WTC11 (cell line): ENCODE results near the gene RPN1. TPM values are rescaled to one million over a fixed set of nuclear protein-coding genes. Genes with fewer than 3 reads are reported as not detected.
A peak's percentile ranks its signal among the peaks of the same experiment; 100 is the strongest.

ENCODE experiments used
- ATAC-seq: fragments of 200-7000 bp; cut with Tn5 transposase; 2 replicates; pipeline ENCODE4 v1.10.0; 2021; ENCODE audit warnings: mild to moderate bottlenecking, moderate library complexity
- CTCF ChIA-PET: fragments of 300-600 bp; sonication (Branson Sonifier 250); formaldehyde crosslinking; loops from one replicate; lab custom pipeline; 2021; ENCODE audit warnings: antibody characterized with exemption; lab: Charles Lee
- POLR2A ChIA-PET: fragments of 350-600 bp; sonication (Branson Sonifier 250); formaldehyde crosslinking; loops from one replicate; lab custom pipeline; 2021; ENCODE audit warnings: antibody characterized with exemption; lab: Charles Lee
- DNase-seq: peaks from one replicate; pipeline ENCODE4 v3.0.0; 2021; ENCODE audit warnings: low spot score
- H3K27ac Mint-ChIP-seq: 2 replicates; pipeline ENCODE4 v1.8.0; 2021; ENCODE audit warnings: mixed read lengths
- H3K27me3 Mint-ChIP-seq: 2 replicates; pipeline ENCODE4 v1.8.0; 2021; ENCODE audit warnings: low read depth, mild to moderate bottlenecking, moderate library complexity, mixed read lengths
- H3K36me3 Mint-ChIP-seq: 2 replicates; pipeline ENCODE4 v1.8.0; 2021; ENCODE audit warnings: mixed read lengths
- H3K4me1 Mint-ChIP-seq: 2 replicates; pipeline ENCODE4 v1.8.0; 2022; ENCODE audit warnings: mixed read lengths
- H3K4me3 Mint-ChIP-seq: 2 replicates; pipeline ENCODE4 v1.8.0; 2021; ENCODE audit warnings: mild to moderate bottlenecking, moderate library complexity, mixed read lengths
- H3K9me3 Mint-ChIP-seq: 2 replicates; pipeline ENCODE4 v1.8.0; 2021; ENCODE audit warnings: mixed read lengths
- FOXK1 ChIP-seq: sonication (generic); formaldehyde crosslinking; IDR thresholded peaks from 2 replicates; pipeline ENCODE4 v1.8.0; 2022; ENCODE audit warnings: mild to moderate bottlenecking, moderate library complexity, missing genetic modification reagents
- GABPB1 ChIP-seq: sonication (generic); formaldehyde crosslinking; IDR thresholded peaks from 2 replicates; pipeline ENCODE4 v1.8.1; 2023; ENCODE audit warnings: mild to moderate bottlenecking, missing genetic modification reagents
- GRHL2 ChIP-seq: fragments of 250-450 bp; sonication (Bioruptor Pico); IDR thresholded peaks from 2 replicates; pipeline ENCODE4 v1.8.0; 2022; ENCODE audit warnings: mild to moderate bottlenecking, moderate library complexity; ENCODE audit not compliant: insufficient replicate concordance, severe bottlenecking
- KAT7 ChIP-seq: sonication (generic); formaldehyde crosslinking; IDR thresholded peaks from 2 replicates; pipeline ENCODE4 v1.8.1; 2023; ENCODE audit warnings: missing genetic modification reagents, mild to moderate bottlenecking, borderline replicate concordance
- SMAD4 ChIP-seq: sonication (generic); formaldehyde crosslinking; IDR thresholded peaks from 2 replicates; pipeline ENCODE4 v1.8.0; 2022; ENCODE audit warnings: mild to moderate bottlenecking, missing genetic modification reagents
- SOX15 ChIP-seq: fragments of 250-450 bp; sonication (Bioruptor Pico); IDR thresholded peaks from 2 replicates; pipeline ENCODE4 v1.9.0; 2021; ENCODE audit warnings: mild to moderate bottlenecking
- ZNF121 ChIP-seq: sonication (generic); formaldehyde crosslinking; IDR thresholded peaks from 2 replicates; pipeline ENCODE4 v1.8.0; 2023; ENCODE audit warnings: missing genetic modification reagents
- ZNF423 ChIP-seq: fragments of 250-450 bp; sonication (Bioruptor Pico); IDR thresholded peaks from 2 replicates; pipeline ENCODE4 v2.1.2; 2022; ENCODE audit warnings: mild to moderate bottlenecking, moderate library complexity
- ZNF671 ChIP-seq: fragments of 250-450 bp; sonication (Bioruptor Pico); IDR thresholded peaks from 2 replicates; pipeline ENCODE4 v1.8.0; 2021; ENCODE audit warnings: mild to moderate bottlenecking
- total RNA-seq: library from RNA; stranded (reverse); gene quantifications from 3 replicates; pipeline ENCODE4 v1.2.3, GENCODE V29; 2021
- TF ChIP-seq, protein P1 (sequence below): sonication (generic); formaldehyde crosslinking; IDR thresholded peaks from 2 replicates; pipeline ENCODE4 v1.8.1; 2023; ENCODE audit warnings: mild to moderate bottlenecking, missing genetic modification reagents, moderate library complexity
- TF ChIP-seq, protein P2 (sequence below): fragments of 250-450 bp; sonication (Bioruptor Pico); IDR thresholded peaks from 2 replicates; pipeline ENCODE4 v2.1.2; 2022; ENCODE audit warnings: mild to moderate bottlenecking, moderate library complexity
- TF ChIP-seq, protein P3 (sequence below): sonication (generic); formaldehyde crosslinking; IDR thresholded peaks from 2 replicates; pipeline ENCODE4 v1.8.1; 2023; ENCODE audit warnings: mild to moderate bottlenecking, moderate library complexity, missing genetic modification reagents
- TF ChIP-seq, protein P4 (sequence below): fragments of 250-450 bp; sonication (Bioruptor Pico); IDR thresholded peaks from 2 replicates; pipeline ENCODE4 v1.9.0; 2021; ENCODE audit warnings: mild to moderate bottlenecking
- TF ChIP-seq, protein P5 (sequence below): fragments of 200-600 bp; IDR thresholded peaks from 2 replicates; pipeline ENCODE4 v1.8.0; 2022; ENCODE audit warnings: antibody characterized with exemption
- TF ChIP-seq, protein P6 (sequence below): sonication (generic); formaldehyde crosslinking; IDR thresholded peaks from 2 replicates; pipeline ENCODE4 v1.8.0; 2022; ENCODE audit warnings: mild to moderate bottlenecking, missing genetic modification reagents
- TF ChIP-seq, protein P7 (sequence below): fragments of 250-450 bp; sonication (Bioruptor Pico); IDR thresholded peaks from 2 replicates; pipeline ENCODE4 v1.9.0; 2021; ENCODE audit warnings: moderate library complexity, mild to moderate bottlenecking, inconsistent platforms, borderline replicate concordance
- TF ChIP-seq, protein P8 (sequence below): sonication (generic); formaldehyde crosslinking; IDR thresholded peaks from 2 replicates; pipeline ENCODE4 v1.8.0; 2023; ENCODE audit warnings: missing genetic modification reagents

Gene RPN1
- total RNA-seq, 1 experiment from 2014 or later, result 160 TPM

DNA sequence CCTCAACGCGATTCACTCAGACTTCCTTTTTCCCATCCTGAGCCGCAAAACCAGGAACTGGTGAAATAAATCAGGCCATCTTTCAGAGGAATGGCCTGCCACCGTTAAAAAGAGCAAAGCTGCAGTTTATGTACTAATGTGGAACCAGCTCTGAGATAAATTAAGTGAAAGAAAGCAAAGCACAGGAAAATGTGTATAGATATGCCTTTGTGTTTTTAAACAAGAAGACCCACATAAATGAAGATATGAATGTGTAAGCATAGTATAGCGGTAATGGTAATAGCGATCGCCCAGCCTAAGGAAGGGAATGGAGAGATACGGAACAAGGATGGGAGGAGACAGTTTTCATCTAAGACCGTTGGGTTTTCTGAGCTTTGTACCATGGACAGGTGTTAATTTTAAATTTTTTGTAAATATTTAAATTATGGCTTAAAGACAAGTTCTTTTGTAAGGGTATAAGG is 30.8 kb upstream of the RPN1 start:
- Mint-ChIP-seq H3K4me1 (peaks cover 12% of the 10 kb centered on the region), H3K27me3 (peaks cover 39% of the 10 kb centered on the region), H3K27ac (peak overlapping the region; percentile 99), H3K4me3 (peak overlapping the region; percentile 84), H3K36me3 (no peaks in the 10 kb centered on the region), H3K9me3 (no peaks in the 10 kb centered on the region)
- ChIA-PET CTCF (interaction anchor here (1.2 to 2.7 kb wide), 17 partner anchors 10 to 164 kb away, joined by 3 to 44 read pairs (median 12); partner anchors contain the start of gene RAB7A), POLR2A (interaction anchor here (0.6 to 1.7 kb wide), 6 partner anchors 11 to 198 kb away, joined by 3 to 11 read pairs (median 6); partner anchors contain the start of genes ACAD9, RAB7A and RPN1)
- TF ChIP-seq GABPB1 (CRISPR knock-in tag), result no peak
- TF ChIP-seq, protein P1, sequence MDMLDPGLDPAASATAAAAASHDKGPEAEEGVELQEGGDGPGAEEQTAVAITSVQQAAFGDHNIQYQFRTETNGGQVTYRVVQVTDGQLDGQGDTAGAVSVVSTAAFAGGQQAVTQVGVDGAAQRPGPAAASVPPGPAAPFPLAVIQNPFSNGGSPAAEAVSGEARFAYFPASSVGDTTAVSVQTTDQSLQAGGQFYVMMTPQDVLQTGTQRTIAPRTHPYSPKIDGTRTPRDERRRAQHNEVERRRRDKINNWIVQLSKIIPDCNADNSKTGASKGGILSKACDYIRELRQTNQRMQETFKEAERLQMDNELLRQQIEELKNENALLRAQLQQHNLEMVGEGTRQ (CRISPR knock-in tag), result no peak
- TF ChIP-seq, protein P2, sequence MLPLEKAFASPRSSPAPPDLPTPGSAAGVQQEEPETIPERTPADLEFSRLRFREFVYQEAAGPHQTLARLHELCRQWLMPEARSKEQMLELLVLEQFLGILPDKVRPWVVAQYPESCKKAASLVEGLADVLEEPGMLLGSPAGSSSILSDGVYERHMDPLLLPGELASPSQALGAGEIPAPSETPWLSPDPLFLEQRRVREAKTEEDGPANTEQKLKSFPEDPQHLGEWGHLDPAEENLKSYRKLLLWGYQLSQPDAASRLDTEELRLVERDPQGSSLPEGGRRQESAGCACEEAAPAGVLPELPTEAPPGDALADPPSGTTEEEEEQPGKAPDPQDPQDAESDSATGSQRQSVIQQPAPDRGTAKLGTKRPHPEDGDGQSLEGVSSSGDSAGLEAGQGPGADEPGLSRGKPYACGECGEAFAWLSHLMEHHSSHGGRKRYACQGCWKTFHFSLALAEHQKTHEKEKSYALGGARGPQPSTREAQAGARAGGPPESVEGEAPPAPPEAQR (CRISPR knock-in tag), result no peak
- ATAC-seq, result no peak
- no peak for DNase-seq

DNA sequence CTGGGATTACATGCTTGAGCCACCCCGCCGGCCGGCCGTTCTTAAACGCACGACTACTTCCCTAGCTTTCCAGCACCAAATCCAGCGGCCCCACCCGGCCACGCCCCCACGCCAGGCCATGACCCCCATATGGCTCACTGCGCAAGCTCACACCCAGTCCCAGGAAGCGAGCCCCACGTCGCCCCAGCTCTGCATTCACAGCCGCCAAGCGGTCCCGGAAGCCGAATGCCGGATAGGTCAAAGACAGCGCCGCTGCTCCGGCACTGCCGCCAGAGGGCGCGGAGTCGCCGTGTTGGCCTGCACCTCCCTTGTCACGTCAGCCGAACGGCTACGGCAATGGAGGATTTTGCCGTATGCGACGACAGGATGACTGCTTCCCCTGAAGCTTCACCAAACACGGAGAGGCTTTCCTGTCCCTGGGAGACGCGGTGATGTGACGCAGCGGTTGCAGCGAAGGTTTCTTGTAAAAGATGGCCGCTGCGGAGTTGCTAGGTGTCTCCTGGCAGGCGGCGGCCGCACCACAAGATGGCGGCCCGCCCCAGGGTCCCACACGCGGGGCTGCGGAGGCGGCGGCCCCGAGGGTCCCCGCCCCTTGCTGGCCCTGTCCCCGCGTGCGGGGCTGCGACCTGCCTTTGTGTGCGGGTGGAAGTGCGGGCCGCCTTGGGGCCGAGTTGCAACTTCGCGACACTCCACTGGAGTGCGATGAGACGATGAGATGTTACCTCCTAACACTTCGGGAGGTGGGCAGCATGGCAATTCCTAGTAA is 30.2 kb upstream of the RPN1 start:
- H3K36me3 Mint-ChIP-seq, result no peaks in the 10 kb centered on the region
- no peaks in the 10 kb centered on the region for H3K9me3 Mint-ChIP-seq
- H3K4me3 Mint-ChIP-seq, result peak overlapping the region; percentile 84
- ATAC-seq, result peak; percentile 98
- peak overlapping the region; percentile 99 for H3K27ac Mint-ChIP-seq
- peak; percentile 100 for DNase-seq
- CTCF ChIA-PET, result interaction anchor here (0.6 to 2.7 kb wide), 55 partner anchors 10 to 436 kb away, joined by 3 to 44 read pairs (median 5); partner anchors contain the start of genes CFAP92, RAB7A and RPN1
- H3K4me1 Mint-ChIP-seq, result peaks cover 16% of the 10 kb centered on the region
- peaks cover 46% of the 10 kb centered on the region for H3K27me3 Mint-ChIP-seq
- POLR2A ChIA-PET, result interaction anchor here (0.6 to 1.7 kb wide), 13 partner anchors 12 to 198 kb away, joined by 3 to 11 read pairs (median 5); partner anchors contain the start of genes ACAD9, RAB7A and RPN1
- TF ChIP-seq ZNF671 (CRISPR knock-in tag) (0 out of 2 replicates have a peak, but pooled peaks have one; percentile 19), GRHL2 (CRISPR knock-in tag) (no peak), ZNF423 (CRISPR knock-in tag) (no peak), FOXK1 (peak; percentile 54; the same call in 1 of the 2 replicates), SOX15 (CRISPR knock-in tag) (no peak), ZNF121 (no peak), SMAD4 (CRISPR knock-in tag) (no peak), KAT7 (CRISPR knock-in tag) (0 out of 2 replicates have a peak, but pooled peaks have one; percentile 14)
- TF ChIP-seq, protein P3, sequence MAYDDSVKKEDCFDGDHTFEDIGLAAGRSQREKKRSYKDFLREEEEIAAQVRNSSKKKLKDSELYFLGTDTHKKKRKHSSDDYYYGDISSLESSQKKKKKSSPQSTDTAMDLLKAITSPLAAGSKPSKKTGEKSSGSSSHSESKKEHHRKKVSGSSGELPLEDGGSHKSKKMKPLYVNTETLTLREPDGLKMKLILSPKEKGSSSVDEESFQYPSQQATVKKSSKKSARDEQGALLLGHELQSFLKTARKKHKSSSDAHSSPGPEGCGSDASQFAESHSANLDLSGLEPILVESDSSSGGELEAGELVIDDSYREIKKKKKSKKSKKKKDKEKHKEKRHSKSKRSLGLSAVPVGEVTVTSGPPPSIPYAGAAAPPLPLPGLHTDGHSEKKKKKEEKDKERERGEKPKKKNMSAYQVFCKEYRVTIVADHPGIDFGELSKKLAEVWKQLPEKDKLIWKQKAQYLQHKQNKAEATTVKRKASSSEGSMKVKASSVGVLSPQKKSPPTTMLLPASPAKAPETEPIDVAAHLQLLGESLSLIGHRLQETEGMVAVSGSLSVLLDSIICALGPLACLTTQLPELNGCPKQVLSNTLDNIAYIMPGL (CRISPR knock-in tag), result peak; percentile 99
- TF ChIP-seq, protein P4, sequence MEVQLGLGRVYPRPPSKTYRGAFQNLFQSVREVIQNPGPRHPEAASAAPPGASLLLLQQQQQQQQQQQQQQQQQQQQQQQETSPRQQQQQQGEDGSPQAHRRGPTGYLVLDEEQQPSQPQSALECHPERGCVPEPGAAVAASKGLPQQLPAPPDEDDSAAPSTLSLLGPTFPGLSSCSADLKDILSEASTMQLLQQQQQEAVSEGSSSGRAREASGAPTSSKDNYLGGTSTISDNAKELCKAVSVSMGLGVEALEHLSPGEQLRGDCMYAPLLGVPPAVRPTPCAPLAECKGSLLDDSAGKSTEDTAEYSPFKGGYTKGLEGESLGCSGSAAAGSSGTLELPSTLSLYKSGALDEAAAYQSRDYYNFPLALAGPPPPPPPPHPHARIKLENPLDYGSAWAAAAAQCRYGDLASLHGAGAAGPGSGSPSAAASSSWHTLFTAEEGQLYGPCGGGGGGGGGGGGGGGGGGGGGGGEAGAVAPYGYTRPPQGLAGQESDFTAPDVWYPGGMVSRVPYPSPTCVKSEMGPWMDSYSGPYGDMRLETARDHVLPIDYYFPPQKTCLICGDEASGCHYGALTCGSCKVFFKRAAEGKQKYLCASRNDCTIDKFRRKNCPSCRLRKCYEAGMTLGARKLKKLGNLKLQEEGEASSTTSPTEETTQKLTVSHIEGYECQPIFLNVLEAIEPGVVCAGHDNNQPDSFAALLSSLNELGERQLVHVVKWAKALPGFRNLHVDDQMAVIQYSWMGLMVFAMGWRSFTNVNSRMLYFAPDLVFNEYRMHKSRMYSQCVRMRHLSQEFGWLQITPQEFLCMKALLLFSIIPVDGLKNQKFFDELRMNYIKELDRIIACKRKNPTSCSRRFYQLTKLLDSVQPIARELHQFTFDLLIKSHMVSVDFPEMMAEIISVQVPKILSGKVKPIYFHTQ (CRISPR knock-in tag), result no peak
- TF ChIP-seq, protein P5, sequence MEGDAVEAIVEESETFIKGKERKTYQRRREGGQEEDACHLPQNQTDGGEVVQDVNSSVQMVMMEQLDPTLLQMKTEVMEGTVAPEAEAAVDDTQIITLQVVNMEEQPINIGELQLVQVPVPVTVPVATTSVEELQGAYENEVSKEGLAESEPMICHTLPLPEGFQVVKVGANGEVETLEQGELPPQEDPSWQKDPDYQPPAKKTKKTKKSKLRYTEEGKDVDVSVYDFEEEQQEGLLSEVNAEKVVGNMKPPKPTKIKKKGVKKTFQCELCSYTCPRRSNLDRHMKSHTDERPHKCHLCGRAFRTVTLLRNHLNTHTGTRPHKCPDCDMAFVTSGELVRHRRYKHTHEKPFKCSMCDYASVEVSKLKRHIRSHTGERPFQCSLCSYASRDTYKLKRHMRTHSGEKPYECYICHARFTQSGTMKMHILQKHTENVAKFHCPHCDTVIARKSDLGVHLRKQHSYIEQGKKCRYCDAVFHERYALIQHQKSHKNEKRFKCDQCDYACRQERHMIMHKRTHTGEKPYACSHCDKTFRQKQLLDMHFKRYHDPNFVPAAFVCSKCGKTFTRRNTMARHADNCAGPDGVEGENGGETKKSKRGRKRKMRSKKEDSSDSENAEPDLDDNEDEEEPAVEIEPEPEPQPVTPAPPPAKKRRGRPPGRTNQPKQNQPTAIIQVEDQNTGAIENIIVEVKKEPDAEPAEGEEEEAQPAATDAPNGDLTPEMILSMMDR, result peak; percentile 83
- TF ChIP-seq, protein P6, sequence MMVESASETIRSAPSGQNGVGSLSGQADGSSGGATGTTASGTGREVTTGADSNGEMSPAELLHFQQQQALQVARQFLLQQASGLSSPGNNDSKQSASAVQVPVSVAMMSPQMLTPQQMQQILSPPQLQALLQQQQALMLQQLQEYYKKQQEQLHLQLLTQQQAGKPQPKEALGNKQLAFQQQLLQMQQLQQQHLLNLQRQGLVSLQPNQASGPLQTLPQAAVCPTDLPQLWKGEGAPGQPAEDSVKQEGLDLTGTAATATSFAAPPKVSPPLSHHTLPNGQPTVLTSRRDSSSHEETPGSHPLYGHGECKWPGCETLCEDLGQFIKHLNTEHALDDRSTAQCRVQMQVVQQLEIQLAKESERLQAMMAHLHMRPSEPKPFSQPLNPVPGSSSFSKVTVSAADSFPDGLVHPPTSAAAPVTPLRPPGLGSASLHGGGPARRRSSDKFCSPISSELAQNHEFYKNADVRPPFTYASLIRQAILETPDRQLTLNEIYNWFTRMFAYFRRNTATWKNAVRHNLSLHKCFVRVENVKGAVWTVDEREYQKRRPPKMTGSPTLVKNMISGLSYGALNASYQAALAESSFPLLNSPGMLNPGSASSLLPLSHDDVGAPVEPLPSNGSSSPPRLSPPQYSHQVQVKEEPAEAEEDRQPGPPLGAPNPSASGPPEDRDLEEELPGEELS (CRISPR knock-in tag), result peak; percentile 65; the same call in 1 of the 2 replicates
- TF ChIP-seq, protein P7, sequence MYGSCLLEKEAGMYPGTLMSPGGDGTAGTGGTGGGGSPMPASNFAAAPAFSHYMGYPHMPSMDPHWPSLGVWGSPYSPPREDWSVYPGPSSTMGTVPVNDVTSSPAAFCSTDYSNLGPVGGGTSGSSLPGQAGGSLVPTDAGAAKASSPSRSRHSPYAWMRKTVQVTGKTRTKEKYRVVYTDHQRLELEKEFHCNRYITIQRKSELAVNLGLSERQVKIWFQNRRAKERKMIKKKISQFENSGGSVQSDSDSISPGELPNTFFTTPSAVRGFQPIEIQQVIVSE (CRISPR knock-in tag), result no peak
- TF ChIP-seq, protein P8, sequence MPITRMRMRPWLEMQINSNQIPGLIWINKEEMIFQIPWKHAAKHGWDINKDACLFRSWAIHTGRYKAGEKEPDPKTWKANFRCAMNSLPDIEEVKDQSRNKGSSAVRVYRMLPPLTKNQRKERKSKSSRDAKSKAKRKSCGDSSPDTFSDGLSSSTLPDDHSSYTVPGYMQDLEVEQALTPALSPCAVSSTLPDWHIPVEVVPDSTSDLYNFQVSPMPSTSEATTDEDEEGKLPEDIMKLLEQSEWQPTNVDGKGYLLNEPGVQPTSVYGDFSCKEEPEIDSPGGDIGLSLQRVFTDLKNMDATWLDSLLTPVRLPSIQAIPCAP (CRISPR knock-in tag), result no peak
